OCI-LY3 (cell line): Measurements from ENCODE around the gene SUCNR1.

Experiments used
- H2AFZ ChIP-seq: fragments of 200-600, 300-600 bp; shearing (Covaris generic); 2 replicates; pipeline ENCODE4 v1.6.0; 2014; ENCODE audit warnings: antibody characterized with exemption, low read depth, low read length
- H3K27ac ChIP-seq: fragments of 200-600, 300-600 bp; sonication (generic); 2 replicates; pipeline ENCODE4 v1.5.1; 2014; ENCODE audit warnings: mild to moderate bottlenecking, low read length, moderate library complexity, mixed read lengths
- H3K27me3 ChIP-seq: fragments of 200-600, 300-600 bp; sonication (generic); 2 replicates; pipeline ENCODE4 v1.6.1; 2014; ENCODE audit warnings: low read depth, low read length, mixed read lengths
- H3K36me3 ChIP-seq: fragments of 200-600, 300-600 bp; sonication (generic); replicated peaks from 2 replicates; pipeline ENCODE3; 2014; ENCODE audit warnings: low read depth, low read length, mixed read lengths
- H3K4me1 ChIP-seq: fragments of 300-600, 200-600 bp; sonication (generic); 2 replicates; pipeline ENCODE4 v1.6.1; 2014; ENCODE audit warnings: low read length, mixed read lengths
- H3K4me2 ChIP-seq: fragments of 200-600, 300-600 bp; sonication (generic); 2 replicates; pipeline ENCODE4 v1.6.1; 2014; ENCODE audit warnings: low read length, mixed read lengths
- H3K4me3 ChIP-seq: fragments of 300-600, 200-600 bp; sonication (generic); 2 replicates; pipeline ENCODE4 v1.5.1; 2014; ENCODE audit warnings: antibody characterized with exemption, mild to moderate bottlenecking, low read length, moderate library complexity
- H3K79me2 ChIP-seq: fragments of 300-600, 200-600 bp; shearing (Covaris generic); 2 replicates; pipeline ENCODE4 v1.6.1; 2014; ENCODE audit warnings: mild to moderate bottlenecking, low read length, mixed read lengths
- H3K9ac ChIP-seq: fragments of 300-600, 200-600 bp; shearing (Covaris generic); 2 replicates; pipeline ENCODE4 v1.6.0; 2014; ENCODE audit warnings: mild to moderate bottlenecking, low read length, moderate library complexity
- H3K9me3 ChIP-seq: fragments of 200-600, 300-600 bp; shearing (Covaris generic); 2 replicates; pipeline ENCODE4 v1.6.1; 2014; ENCODE audit warnings: low read length, mixed read lengths; ENCODE audit not compliant: insufficient read depth
- H4K20me1 ChIP-seq: fragments of 200-600, 300-600 bp; sonication (generic); 2 replicates; pipeline ENCODE4 v1.6.1; 2016; ENCODE audit warnings: low read length, mixed read lengths; ENCODE audit not compliant: insufficient read depth
- EZH2phosphoT487 ChIP-seq: fragments of 200-600 bp; shearing (Covaris generic); IDR thresholded peaks from 2 replicates; pipeline ENCODE4 v1.6.1; 2018; ENCODE audit warnings: antibody characterized with exemption, mixed run types, low read depth
- TF ChIP-seq, protein P1 (sequence below): fragments of 200-600, 300-600 bp; sonication (generic); IDR thresholded peaks from 2 replicates; pipeline ENCODE4 v1.5.1; 2014; ENCODE audit warnings: antibody characterized with exemption, low read length, low read depth

Gene SUCNR1

DNA sequence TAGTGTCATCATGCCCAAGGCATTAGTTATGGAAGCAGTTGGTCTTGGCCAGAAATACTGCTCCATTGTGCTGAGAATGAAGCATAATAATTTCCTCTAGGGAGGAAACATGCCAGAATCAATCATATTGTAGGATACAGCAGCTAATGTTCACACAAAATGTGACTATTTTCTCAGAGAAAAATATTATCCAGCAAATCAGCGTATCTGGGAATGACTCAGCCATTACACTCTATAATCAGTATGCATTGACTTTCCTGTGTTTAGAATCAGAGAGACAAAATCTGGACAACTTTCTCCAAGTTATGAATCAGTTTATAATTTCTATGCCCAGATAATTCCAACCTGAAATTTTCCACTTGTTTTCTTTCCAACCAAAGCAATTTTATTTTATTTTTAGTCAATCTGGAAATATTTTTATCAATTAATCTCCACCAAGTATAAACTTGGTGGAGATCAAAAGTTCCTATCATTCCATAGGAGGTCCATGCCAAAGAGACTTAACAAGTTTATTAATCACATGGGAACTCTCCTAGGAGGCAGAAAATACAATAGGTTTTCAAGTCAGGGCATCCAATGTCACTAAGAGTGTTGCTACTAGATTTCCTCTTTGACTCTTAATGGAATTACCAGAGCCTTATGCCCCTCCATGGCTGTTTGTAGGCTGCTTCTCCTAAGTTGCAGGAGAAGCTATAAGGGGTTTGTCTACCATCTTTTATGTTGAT, 36.4 kb downstream of the SUCNR1 start:
- H3K4me3 ChIP-seq: no peak overlapping the region
- no peaks in the 10 kb centered on the region for H4K20me1 ChIP-seq
- no peak overlapping the region for H3K9ac ChIP-seq
- H3K9me3 ChIP-seq: no peaks in the 10 kb centered on the region
- H2AFZ ChIP-seq: no peak overlapping the region
- TF ChIP-seq, protein P1, sequence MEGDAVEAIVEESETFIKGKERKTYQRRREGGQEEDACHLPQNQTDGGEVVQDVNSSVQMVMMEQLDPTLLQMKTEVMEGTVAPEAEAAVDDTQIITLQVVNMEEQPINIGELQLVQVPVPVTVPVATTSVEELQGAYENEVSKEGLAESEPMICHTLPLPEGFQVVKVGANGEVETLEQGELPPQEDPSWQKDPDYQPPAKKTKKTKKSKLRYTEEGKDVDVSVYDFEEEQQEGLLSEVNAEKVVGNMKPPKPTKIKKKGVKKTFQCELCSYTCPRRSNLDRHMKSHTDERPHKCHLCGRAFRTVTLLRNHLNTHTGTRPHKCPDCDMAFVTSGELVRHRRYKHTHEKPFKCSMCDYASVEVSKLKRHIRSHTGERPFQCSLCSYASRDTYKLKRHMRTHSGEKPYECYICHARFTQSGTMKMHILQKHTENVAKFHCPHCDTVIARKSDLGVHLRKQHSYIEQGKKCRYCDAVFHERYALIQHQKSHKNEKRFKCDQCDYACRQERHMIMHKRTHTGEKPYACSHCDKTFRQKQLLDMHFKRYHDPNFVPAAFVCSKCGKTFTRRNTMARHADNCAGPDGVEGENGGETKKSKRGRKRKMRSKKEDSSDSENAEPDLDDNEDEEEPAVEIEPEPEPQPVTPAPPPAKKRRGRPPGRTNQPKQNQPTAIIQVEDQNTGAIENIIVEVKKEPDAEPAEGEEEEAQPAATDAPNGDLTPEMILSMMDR: no peak
- TF ChIP-seq EZH2phosphoT487: no peak
- peaks cover 9% of the 10 kb centered on the region for H3K4me1 ChIP-seq
- no peaks in the 10 kb centered on the region for H3K79me2 ChIP-seq
- no peak overlapping the region for H3K27ac ChIP-seq
- no peak overlapping the region for H3K4me2 ChIP-seq
- H3K27me3 ChIP-seq: no peaks in the 10 kb centered on the region
- H3K36me3 ChIP-seq: no peaks in the 10 kb centered on the region

DNA sequence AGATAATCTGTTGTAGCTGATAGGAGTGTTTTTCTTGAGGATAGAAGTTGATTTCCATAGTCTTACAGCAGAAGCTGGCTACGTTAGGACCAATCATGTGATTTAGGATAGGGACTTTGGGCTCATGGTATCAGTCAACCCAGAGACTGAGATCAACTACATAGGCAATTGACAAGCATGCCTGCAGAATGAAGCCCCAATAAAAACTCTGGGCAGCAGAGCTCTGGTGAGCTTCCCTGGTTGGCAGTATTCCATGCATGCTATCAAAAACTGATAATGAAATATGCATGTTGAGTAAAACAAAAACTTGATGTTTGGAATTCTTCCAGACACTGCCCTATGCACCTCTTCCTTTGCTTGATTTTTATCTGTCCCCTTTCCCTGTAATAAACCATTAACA, 38.0 kb downstream of the SUCNR1 start:
- no peak for TF ChIP-seq EZH2phosphoT487
- TF ChIP-seq, protein P1: no peak
- Histone ChIP-seq H3K4me2 (no peak overlapping the region), H3K27me3 (no peaks in the 10 kb centered on the region), H3K79me2 (no peaks in the 10 kb centered on the region), H4K20me1 (no peaks in the 10 kb centered on the region), H3K36me3 (no peaks in the 10 kb centered on the region), H3K9me3 (no peaks in the 10 kb centered on the region), H3K4me3 (no peak overlapping the region), H3K27ac (no peak overlapping the region), H3K9ac (no peak overlapping the region), H2AFZ (no peak overlapping the region), H3K4me1 (peaks cover 9% of the 10 kb centered on the region)

DNA sequence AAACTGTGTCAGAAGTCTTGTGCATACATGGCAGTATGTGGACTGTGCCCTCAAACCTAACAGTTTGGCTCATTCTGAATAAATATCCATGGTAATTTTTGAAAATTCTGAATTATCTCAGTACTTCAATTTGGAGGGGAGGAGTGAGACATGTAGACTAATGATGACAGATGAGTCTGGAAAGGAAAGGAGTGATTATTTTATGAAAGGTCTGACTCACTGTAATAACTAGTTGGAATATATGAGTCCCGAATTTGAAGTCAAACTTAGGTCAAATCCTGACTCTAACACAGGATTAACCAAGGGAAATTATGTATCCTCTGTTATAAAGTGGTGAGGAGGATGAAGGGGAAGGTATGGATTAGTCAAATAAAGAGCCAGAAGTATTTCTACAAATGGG, 38.6 kb downstream of the SUCNR1 start:
- Histone ChIP-seq H3K79me2 (no peaks in the 10 kb centered on the region), H3K27me3 (no peaks in the 10 kb centered on the region), H3K27ac (no peak overlapping the region), H3K9me3 (no peaks in the 10 kb centered on the region), H3K36me3 (no peaks in the 10 kb centered on the region), H3K9ac (no peak overlapping the region), H3K4me3 (no peak overlapping the region), H3K4me1 (peaks cover 6% of the 10 kb centered on the region), H2AFZ (no peak overlapping the region), H4K20me1 (no peaks in the 10 kb centered on the region), H3K4me2 (no peak overlapping the region)
- TF ChIP-seq EZH2phosphoT487: no peak

DNA sequence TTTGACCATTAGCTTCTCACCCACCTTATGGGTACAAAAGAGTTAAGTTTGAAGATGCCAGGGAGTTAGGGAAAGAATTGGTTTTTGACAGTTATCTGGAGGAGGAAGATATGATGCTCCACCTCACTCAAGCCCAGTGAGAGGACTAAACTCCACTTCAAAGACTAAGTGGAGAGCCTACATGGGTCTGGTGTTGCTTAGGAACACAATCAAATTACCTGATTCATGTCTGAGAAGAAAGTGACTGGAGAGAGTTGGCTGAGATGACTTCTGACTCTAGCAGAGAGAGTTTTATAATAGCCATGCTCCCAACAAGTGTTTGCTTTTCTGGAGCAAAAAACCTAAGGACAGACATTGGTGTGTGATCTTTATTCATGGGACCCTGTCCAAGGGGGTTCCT, 43.3 kb downstream of the SUCNR1 start:
- Histone ChIP-seq H3K4me2 (no peak overlapping the region), H3K9me3 (no peaks in the 10 kb centered on the region), H3K4me3 (no peak overlapping the region), H3K27ac (no peak overlapping the region), H3K27me3 (no peaks in the 10 kb centered on the region), H2AFZ (0 out of 2 replicates have a peak overlapping the region, but pooled peaks have one; percentile 4), H3K79me2 (no peaks in the 10 kb centered on the region), H3K9ac (no peak overlapping the region), H3K36me3 (no peaks in the 10 kb centered on the region), H4K20me1 (no peaks in the 10 kb centered on the region), H3K4me1 (no peaks in the 10 kb centered on the region)
- TF ChIP-seq, protein P1: no peak
- no peak for TF ChIP-seq EZH2phosphoT487
